HG03520 (cell line): ENCODE data around the gene STX2.
"Not testable (repeated sequence)": the region's sequence is repeated elsewhere in the genome, so short reads cannot be mapped to it uniquely, and the experiment has no call there.

Experiments used
- ATAC-seq: cut with Tn5 transposase; IDR thresholded peaks from one replicate; pipeline ENCODE4 v1.9.1; 2021; ENCODE audit warnings: mild to moderate bottlenecking, moderate library complexity; ENCODE audit not compliant: unreplicated experiment

STX2 gene

GRCh38 chr12:130870442-130871285 lies 31.6 kb upstream of the STX2 start:
- ATAC-seq, result peak; percentile 72

DNA sequence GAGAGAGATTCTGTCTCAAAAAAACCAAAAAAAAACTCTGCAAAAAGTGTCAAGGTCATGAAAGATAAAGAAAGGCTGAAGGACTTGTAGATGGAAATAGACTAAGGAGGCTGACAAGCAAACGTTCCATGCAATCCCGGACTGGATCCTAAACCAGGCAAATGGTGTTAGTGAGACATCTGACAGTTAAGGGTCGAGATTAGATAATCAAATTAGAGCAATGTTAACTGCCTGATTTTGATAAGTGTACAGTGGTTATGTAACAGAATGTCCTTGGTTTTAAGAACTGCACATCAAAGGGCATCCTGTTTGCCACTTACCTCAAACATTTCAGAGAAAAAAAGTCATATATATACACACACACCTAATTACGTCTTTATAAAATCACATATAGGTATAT lies 29.4 kb upstream of the STX2 start:
- ATAC-seq, result no peak

DNA sequence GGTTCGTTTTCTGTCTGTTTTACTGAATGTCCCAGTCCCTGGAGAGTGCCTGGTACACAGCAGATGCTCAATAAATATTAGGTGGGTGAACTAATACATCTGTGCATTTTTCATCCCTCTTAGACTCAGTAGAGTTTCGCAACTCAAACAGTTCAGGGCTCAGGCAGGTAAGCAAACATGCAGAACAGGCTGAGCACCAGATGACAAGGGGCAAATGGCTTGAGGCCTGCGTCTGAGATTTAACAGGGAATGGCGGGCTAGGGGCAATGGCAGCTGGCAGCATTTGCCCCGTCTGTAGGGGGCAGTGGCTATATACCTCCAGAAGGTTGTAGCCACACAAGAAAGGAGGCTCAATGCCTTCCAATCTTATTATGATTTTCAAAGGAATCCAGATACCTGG lies 24.2 kb upstream of the STX2 start:
- ATAC-seq, result no peak

- ATAC-seq, result not testable (repeated sequence)
Measured at GRCh38 chr12:130862771-130863170, 23.7 kb upstream of the STX2 start.

DNA sequence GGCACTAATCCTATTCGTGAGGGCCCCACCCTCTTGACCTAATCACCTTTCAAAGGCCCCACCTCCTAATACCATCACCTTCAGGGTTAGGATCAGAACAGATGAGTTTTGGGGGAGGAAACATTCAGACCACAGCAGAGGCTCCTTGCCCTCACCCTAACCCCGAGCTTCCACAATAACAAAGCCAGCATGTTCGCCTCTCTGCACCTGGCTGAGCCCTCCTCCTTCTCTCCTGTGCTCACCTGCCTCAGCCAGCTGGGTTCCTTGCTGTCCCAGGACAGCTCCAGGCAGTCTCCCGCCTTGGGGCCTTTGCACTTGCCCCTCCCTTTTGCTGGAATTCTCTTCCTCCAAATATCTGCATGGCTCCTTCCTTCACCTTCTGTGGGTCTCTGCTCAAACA lies 23.1 kb upstream of the STX2 start:
- ATAC-seq, result no peak

GRCh38 chr12:130860311-130860710 lies 21.3 kb upstream of the STX2 start:
- no peak for ATAC-seq

DNA sequence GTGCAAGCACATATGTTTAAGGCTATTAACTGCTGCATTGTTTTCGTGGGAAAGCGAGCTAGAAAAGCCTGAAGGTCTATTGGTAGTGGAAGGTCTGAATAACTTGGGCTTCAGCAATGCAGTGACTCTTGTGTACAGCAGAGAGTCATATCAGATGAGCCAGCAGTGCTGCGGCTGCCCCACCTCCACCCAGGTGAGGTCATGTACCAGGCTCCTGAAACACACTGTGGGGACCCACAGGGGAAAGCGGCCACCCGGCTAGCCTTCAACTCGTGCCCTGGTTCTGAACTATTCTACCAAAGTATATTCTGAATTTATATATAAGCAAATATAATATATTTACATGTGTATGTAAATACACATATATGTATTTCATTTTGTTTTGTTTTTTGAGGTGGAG lies 20.1 kb upstream of the STX2 start:
- no peak for ATAC-seq

DNA sequence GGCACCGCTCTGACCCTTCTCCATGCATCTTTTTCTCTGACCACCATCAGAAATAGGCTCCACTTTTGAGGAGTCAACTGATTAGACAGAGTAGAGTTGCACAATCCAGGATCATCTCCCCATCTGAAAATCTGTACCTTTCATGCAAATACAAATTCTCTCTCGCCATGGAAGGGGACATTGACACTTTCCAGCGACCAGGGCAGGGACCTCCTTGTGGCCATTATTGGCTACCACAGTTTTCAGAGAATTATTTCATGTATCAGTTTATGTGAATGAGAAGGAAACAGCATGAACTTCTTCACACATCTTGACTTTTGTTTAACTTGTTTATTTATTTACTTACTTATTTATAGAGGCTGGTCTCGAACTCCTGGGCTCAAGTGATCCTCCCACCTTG lies 19.0 kb upstream of the STX2 start:
- ATAC-seq, result no peak

DNA sequence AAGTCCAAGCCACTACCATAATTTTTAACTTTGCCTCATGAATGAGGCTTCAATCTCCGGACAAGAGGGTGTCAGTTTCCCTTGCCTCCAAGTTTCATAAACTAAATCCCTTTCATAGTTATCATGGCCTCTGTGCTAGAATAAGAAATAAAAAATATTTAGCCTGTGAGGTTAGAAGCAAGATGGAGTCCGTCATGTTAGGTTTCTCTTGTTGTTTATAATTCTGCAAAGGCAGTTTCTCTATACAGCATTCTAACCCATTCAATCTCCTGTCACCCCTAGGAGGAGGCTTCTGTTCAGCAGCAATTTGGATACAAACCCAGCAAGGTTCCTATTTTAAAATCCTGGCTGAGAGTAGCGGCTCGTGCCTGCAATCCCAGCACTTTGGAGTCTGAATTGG lies 17.0 kb upstream of the STX2 start:
- ATAC-seq, result no peak

DNA sequence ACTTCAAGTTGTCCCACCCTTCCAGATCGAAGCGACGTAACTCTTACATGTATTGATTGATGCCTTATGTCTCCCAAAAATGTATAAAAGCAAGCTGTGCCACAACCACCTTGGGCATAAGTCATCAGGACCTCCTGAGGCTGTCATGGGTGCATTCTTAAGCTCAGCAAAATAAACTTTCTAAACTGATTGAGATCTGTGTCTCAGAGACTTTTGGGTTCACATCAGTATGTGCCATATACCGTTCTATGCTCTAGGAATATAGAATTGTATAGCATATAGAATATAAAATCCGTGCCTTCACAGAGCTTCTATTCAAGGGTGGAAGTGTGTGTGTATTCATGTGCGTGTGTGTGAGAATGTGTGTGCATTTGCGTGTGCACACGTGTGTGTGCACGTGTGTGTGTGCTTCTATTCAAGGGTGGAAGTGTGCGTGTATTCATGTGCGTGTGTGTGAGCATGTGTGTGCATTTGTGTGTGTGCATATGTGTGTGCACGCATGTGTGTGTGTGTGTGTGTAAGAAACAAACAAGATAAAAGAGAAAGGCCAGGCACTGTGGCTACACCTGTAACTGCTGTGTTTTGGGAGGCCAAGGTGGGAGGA lies 11.5 kb upstream of the STX2 start:
- ATAC-seq, result no peak

GRCh38 chr12:130849561-130850417 lies 10.7 kb upstream of the STX2 start:
- ATAC-seq, result no peak

DNA sequence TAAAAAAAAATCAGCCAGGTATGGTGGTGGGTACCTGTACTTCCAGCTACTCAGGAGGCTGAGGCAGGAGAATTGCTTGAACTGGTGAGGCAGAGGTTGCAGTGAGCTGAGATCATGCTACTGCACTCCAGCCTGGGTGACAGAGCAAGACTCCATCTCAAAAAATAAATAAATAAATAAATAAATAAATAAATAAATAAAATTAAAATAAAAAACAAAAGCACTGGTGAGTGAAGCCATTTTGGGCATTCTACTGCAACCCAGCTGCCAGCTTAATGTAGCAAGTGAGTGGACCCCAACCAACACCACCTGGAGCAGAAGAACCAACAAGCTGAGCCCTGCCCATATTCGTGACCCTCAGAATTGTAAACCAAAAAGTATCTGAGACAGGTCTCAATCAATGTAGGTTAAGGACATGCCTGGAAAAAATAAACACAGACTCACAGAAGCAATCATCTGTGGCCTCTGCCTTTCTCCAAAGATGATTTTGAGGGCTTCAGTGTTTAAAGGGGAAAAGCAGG lies 9.8 kb upstream of the STX2 start:
- not testable (repeated sequence) for ATAC-seq

GRCh38 chr12:130848105-130848504 lies 9.1 kb upstream of the STX2 start:
- not testable (repeated sequence) for ATAC-seq

DNA sequence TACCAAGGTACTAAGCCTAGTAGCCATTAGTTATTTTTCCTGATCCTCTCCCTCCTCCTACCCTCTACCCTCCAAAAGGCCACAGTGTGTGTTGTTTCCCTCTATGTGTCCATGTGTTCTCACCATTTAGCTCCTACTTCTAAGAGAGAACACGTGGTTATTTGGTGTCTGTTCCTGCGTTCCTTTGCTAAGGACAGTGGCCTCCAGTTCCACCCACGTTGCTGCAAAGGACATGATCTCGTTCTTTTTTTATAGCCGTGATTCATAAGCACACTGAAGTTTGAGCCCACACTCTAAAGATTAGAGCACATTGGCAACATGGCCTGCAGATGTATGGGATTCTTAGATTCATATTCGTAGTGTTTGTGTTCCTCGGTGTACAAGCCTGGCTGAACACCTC lies 8.1 kb upstream of the STX2 start:
- ATAC-seq, result no peak

GRCh38 chr12:130846369-130846768 lies 7.3 kb upstream of the STX2 start:
- ATAC-seq, result no peak

DNA sequence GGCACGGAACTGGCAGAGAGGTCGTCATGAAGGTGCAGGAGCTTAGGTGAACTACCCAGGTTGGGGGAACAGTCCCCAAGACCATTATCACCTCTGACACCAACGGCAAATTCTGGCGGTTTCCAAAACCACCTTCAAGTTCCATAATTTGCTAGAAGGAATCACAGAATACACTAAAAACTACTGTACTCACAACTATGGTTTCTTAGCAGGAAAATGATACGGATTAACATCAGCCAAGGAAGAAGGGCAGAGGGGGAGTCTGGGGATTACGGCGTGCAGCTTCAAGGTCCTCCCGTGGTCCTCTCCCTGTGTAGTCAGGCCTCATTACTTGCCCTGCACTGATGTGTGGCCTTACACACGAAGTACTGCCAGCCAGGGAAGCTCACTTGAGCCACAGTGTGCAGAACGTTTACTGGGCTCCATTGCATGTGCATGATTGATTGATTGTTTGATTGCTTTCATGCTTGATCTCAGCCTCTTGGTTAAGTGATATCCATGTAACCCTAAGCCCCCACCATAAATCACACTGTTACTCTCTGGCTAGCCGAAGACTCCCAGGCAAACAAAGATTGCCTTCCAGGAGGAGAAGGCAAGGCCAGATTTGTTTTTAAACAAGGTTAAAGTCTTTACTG lies 837 bp upstream of the STX2 start:
- no peak for ATAC-seq

DNA sequence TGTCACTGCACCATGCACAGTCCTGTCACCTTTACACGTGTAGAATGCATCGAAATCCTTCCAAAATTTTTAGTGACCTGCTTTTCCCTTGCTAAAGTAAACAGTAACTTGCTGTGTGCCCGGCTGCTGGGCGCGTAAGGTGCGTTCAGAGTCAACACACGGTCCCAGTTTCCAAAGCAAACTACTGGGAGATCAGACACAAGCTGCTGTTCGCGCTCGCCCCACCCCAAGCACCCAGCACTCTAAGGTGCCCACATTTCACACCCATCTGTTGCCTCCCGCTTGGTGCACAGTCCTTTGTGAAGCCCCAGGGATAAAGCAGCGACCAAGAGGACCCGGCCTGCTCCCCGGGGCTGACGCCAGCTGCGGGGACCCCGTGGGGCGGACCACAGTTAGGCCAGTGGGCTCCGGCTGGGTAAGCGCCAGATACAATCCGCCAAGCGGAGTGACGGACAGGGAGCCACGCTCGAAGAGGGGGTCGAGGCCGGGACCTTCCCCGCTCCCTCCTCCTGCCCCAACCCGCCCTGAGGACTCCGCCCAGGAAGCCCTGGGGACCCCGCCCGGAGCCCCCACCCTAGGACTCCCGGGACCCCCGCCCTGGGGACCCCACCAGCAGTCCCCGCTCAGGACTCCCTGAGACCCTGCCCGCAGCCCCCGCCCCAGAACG lies 633 bp downstream of the STX2 start:
- ATAC-seq, result no peak

DNA sequence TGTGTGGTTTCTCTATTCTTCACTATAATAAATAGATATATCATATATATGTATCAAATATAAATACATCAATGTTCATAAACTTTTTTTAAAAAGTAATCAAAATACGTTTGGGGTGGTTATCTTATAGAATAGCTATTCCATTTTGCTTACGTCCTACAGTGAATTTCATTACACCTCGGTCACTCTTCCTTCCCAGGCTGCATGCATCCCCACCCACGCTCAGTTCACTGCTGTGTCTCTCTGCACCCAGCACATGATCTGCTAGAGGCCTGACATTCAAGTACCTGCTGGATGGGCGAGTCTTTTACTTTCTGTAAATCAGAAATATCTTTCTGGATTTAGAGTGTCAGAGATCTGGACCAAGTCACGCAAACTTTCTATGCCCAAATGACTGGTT lies 3.6 kb downstream of the STX2 start:
- no peak for ATAC-seq

GRCh38 chr12:130835011-130835410 lies 4.0 kb downstream of the STX2 start:
- no peak for ATAC-seq

GRCh38 chr12:130832561-130833209 lies 6.4 kb downstream of the STX2 start:
- ATAC-seq, result no peak
